Measurements from ENCODE around the gene NACC2. TPM values are rescaled to one million over a fixed set of nuclear protein-coding genes. Genes with fewer than 3 reads are reported as not detected.
"Not testable (repeated sequence)": the region's sequence is repeated elsewhere in the genome, so short reads cannot be mapped to it uniquely, and the experiment has no call there.

NACC2 gene
- total and polyA plus RNA-seq, 4 donors, result 4.8 to 17.8 (median 8.8) TPM

DNA sequence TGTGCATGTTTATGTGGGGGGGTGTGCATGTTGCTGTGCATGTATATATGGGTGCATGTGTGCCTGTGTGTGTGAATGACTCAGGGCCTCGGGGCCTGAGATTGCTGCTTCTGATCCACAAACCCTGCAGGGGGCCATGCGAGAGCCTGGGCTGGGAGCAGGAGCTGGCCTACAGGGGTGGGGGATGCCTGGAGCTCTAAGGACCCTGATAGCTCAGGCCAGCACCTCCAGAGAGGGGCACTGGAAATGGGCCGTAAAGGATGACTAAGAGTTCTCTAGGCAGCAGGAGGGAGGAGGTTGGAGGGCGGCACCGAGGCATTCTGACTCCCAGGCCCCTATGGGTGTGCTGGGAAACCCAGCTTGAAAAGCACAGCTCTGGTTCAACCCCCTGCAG is 127.0 kb downstream of the NACC2 start:
- H3K4me3 ChIP-seq (ENCODE audit: low read depth in 1 of 3, low read length in 3 of 3), result no peak overlapping the region

GRCh38 chr9:135966916-135967260 is 128.2 kb downstream of the NACC2 start:
- 83% methylated on average over 16 of the region's 16 CpGs for WGBS
- H3K9ac ChIP-seq (ENCODE audit: low read depth in 1 of 2, low read length in 2 of 2); H3K4me3 ChIP-seq (ENCODE audit: low read depth in 1 of 3, low read length in 3 of 3); DNase-seq (ENCODE audit: low spot score); H3K9me3 ChIP-seq (ENCODE audit: control insufficient read depth in 4 of 4, low read length in 3 of 4); H3K27me3 ChIP-seq (ENCODE audit: control insufficient read depth in 4 of 4, insufficient read depth in 4 of 4, low read length in 3 of 4); H3K27ac ChIP-seq (ENCODE audit: low read depth in 1 of 2, low read length in 2 of 2); H3K36me3 ChIP-seq (ENCODE audit: control insufficient read depth in 4 of 4, insufficient read depth in 3 of 4, low read depth in 1 of 4, low read length in 3 of 4): not testable (repeated sequence)
- H3K4me1 ChIP-seq (ENCODE audit: control insufficient read depth in 4 of 4, insufficient read depth in 4 of 4, low read length in 3 of 4), result peaks cover 0 to 13% (median 6%) of the 10 kb centered on the region in 4 donors

More for the DNA sequence above, 127.0 kb downstream of the NACC2 start:
- no peak for DNase-seq (ENCODE audit: low spot score)
- peak overlapping the region in 1 of 2 donors; percentile 72 for H3K27ac ChIP-seq (ENCODE audit: low read depth in 1 of 2, low read length in 2 of 2)
- H3K27me3 ChIP-seq (ENCODE audit: control insufficient read depth in 4 of 4, insufficient read depth in 4 of 4, low read length in 3 of 4), result no peaks in the 10 kb centered on the region
- H3K9ac ChIP-seq (ENCODE audit: low read depth in 1 of 2, low read length in 2 of 2), result no peak overlapping the region
- TF ChIP-seq REST (IDR thresholded peaks at IDR 0.05), result no peak
- no peak for TF ChIP-seq RXRA (IDR thresholded peaks at IDR 0.05)
- no peak for TF ChIP-seq RAD21 (IDR thresholded peaks at IDR 0.05)
- TF ChIP-seq MAX (IDR thresholded peaks at IDR 0.05), result no peak
- no peak for TF ChIP-seq YY1 (IDR thresholded peaks at IDR 0.05)
- no peak for TF ChIP-seq ZBTB33 (IDR thresholded peaks at IDR 0.05)
- no peak for TF ChIP-seq HNF4G (IDR thresholded peaks at IDR 0.05)
- no peak for TF ChIP-seq SP1 (IDR thresholded peaks at IDR 0.05)
- TF ChIP-seq HNF4A (conservative IDR thresholded peaks at IDR 0.05), result no peak
- TF ChIP-seq GABPA (IDR thresholded peaks at IDR 0.05 in 1 of 2, conservative IDR thresholded peaks at IDR 0.05 in 1 of 2), result no peak
- TF ChIP-seq EGR1 (IDR thresholded peaks at IDR 0.05; ENCODE audit: low read depth in 2 of 2), result no peak
- TF ChIP-seq FOXA1 (IDR thresholded peaks at IDR 0.05), result no peak
- no peaks in the 10 kb centered on the region for H3K36me3 ChIP-seq (ENCODE audit: control insufficient read depth in 4 of 4, insufficient read depth in 3 of 4, low read depth in 1 of 4, low read length in 3 of 4)
- WGBS, result 48% methylated on average over 5 of the region's 5 CpGs
- H3K9me3 ChIP-seq (ENCODE audit: control insufficient read depth in 4 of 4, low read length in 3 of 4), result no peaks in the 10 kb centered on the region
- peaks cover 0 to 13% (median 6%) of the 10 kb centered on the region in 4 donors for H3K4me1 ChIP-seq (ENCODE audit: control insufficient read depth in 4 of 4, insufficient read depth in 4 of 4, low read length in 3 of 4)

DNA sequence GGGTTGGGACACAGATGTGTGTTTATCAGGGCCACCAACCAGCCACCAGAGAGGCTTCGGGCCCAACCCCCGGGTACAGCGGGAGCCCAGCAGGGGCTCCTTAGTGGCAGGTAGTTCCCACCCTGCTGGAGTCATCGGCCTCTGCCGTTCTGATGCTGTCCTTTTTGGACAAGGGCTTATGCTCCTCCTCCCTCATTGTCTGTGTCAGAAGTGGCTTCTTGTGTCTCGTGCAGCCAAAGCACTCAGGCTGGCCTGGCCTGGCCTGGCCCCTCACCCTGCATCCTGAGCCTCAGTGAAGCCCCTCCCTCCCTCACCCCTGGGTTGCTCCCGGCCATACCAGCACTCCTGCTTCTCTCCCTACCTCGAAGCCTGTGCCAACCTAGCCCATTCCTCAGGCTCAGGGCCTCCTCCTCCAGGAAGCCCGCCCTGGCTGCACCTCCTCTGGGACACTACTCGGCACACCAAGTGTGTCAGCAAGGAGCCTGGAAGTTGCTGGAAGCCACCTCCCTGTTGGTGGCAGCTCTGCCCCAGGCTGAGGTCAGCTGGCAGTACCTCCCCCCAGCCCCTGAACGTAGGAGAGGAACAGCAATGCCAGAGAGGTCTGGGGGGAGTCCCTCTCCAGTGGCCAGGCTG is 129.8 kb downstream of the NACC2 start:
- peaks cover 0 to 22% (median 10%) of the 10 kb centered on the region in 4 donors for H3K4me1 ChIP-seq (ENCODE audit: control insufficient read depth in 4 of 4, insufficient read depth in 4 of 4, low read length in 3 of 4)
- WGBS, result 80% methylated on average over 11 of the region's 11 CpGs
- TF ChIP-seq ZBTB33 (IDR thresholded peaks at IDR 0.05) (no peak), GABPA (IDR thresholded peaks at IDR 0.05 in 1 of 2, conservative IDR thresholded peaks at IDR 0.05 in 1 of 2) (no peak), FOXA2 (IDR thresholded peaks at IDR 0.05) (no peak), HNF4A (conservative IDR thresholded peaks at IDR 0.05) (no peak), RXRA (IDR thresholded peaks at IDR 0.05) (no peak), EGR1 (IDR thresholded peaks at IDR 0.05; ENCODE audit: low read depth in 2 of 2) (no peak), FOXA1 (IDR thresholded peaks at IDR 0.05) (no peak), HNF4G (IDR thresholded peaks at IDR 0.05) (no peak), JUND (IDR thresholded peaks at IDR 0.05) (no peak), NR2F2 (IDR thresholded peaks at IDR 0.05) (no peak), RAD21 (IDR thresholded peaks at IDR 0.05) (no peak), MAX (IDR thresholded peaks at IDR 0.05) (no peak)
- TF ChIP-seq, protein P1, sequence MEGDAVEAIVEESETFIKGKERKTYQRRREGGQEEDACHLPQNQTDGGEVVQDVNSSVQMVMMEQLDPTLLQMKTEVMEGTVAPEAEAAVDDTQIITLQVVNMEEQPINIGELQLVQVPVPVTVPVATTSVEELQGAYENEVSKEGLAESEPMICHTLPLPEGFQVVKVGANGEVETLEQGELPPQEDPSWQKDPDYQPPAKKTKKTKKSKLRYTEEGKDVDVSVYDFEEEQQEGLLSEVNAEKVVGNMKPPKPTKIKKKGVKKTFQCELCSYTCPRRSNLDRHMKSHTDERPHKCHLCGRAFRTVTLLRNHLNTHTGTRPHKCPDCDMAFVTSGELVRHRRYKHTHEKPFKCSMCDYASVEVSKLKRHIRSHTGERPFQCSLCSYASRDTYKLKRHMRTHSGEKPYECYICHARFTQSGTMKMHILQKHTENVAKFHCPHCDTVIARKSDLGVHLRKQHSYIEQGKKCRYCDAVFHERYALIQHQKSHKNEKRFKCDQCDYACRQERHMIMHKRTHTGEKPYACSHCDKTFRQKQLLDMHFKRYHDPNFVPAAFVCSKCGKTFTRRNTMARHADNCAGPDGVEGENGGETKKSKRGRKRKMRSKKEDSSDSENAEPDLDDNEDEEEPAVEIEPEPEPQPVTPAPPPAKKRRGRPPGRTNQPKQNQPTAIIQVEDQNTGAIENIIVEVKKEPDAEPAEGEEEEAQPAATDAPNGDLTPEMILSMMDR (IDR thresholded peaks at IDR 0.05; ENCODE audit: low read depth, low read length, missing input control), result no peak

More for the DNA sequence above, 129.8 kb downstream of the NACC2 start:
- Histone ChIP-seq H3K27ac (ENCODE audit: low read depth in 1 of 2, low read length in 2 of 2) (no peak overlapping the region), H3K9me3 (ENCODE audit: control insufficient read depth in 4 of 4, low read length in 3 of 4) (no peaks in the 10 kb centered on the region), H3K36me3 (ENCODE audit: control insufficient read depth in 4 of 4, insufficient read depth in 3 of 4, low read depth in 1 of 4, low read length in 3 of 4) (no peaks in the 10 kb centered on the region), H3K9ac (ENCODE audit: low read depth in 1 of 2, low read length in 2 of 2) (no peak overlapping the region), H3K27me3 (ENCODE audit: control insufficient read depth in 4 of 4, insufficient read depth in 4 of 4, low read length in 3 of 4) (no peaks in the 10 kb centered on the region), H3K4me3 (ENCODE audit: low read depth in 1 of 3, low read length in 3 of 3) (no peak overlapping the region)
- no peak for DNase-seq (ENCODE audit: low spot score)

All from liver (tissue), 9 donors.